Inflammatory macrophage treated with lipopolysaccharide for 1 hour (primary cell): ENCODE results near the gene LITAFD.

Source experiments
- DNase-seq, 2 donors: peaks; one replicate each; pipeline ENCODE4 v3.0.0-alpha.2; 2020 to 2022

The LITAFD gene

DNA sequence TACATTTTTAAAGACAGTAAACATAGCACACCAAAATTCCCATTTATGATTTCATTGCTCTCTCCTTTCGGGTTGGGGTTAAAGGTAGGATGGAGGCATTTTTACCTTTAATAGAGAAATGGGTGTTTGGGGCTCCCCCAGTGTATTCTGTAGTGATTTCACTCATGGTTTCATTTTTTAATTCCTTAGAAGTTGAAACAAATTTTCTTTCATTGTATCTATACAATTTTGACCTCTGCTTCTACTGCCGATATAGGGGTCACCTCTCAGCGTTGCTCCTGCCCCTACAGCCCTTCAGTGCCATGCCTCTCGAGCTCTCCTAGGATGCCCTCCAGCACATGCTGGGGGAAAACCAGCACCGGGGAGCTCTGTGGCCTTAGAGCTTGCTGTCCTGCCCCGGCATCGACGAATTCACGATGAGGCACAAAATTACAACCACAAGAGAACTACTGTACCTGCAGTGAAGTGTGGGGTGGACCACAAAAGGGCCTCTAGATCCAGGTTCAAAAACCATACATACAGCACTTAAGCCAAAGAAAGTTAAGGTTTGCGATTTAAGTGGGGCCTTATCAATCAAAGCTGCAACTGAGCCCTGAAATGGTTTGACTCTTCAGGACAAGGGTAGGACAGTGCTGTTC lies 39.3 kb downstream of the LITAFD start:
- no peak for DNase-seq

DNA sequence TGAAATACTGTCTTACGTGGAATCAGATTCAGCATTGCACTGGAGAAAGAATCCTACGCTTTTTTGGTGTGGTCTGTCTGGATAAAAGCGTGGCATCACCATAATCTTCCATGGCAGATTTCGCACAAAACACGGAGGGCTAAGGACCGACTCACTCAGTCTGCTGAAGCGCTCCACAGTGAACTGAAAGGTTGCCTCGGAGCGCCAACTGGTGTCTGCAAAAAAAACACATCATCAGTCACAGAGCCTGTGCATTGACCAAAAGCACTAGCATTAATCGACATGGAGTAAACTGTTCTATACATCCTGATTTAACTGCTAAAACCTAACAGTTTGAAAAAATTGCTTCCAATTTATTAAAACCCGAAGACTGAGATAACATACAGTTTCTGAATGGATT lies 41.0 kb downstream of the LITAFD start:
- no peak for DNase-seq

DNA sequence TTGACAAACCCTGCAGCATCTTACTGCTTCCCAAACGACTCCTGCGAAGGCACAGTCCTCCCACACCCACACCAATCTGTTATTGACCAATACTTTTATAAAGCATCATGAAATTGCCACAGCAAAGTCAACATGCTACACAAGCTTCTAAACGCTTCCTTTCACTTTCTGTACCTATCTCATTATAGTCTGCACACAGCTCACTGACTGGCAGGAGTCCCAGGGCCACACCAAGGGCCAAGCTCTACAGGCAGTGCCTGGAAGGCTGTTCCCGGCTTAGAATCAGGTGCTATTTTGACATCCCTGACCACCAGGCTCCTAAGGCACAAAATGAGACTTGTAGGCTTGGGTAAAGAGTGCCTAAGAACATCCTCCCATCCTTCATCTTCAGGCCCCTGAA lies 42.1 kb downstream of the LITAFD start:
- peak; percentile 16 to 47 for DNase-seq

- no peak for DNase-seq
These were observed 43.3 kb downstream of the LITAFD start for GRCh38 chr16:8925455-8925854.

GRCh38 chr16:8926827-8927226 lies 44.7 kb downstream of the LITAFD start:
- DNase-seq = no peak

- no peak for DNase-seq
These were observed 46.4 kb downstream of the LITAFD start for GRCh38 chr16:8928467-8928957.

GRCh38 chr16:8929086-8929748 lies 47.1 kb downstream of the LITAFD start:
- no peak for DNase-seq

DNA sequence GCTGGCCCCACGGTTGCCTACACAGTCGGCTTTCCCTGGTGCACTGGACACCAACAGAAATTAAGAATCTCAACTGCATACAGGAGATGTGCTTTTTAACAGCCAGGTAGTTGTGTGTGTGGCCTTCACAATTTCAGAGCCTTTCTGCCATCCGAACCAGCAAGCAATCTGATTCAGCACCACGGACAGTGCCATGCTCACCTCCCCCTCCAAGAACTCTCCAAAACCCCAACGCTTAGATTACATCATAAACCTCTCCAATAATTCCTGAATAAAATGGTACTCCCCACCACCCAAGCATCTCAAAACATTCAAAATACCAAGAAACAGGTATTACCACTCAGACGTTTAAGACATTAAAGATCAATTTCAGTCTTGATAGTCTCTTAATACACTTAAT lies 49.7 kb downstream of the LITAFD start:
- no peak for DNase-seq

GRCh38 chr16:8934601-8935000 lies 52.5 kb downstream of the LITAFD start:
- DNase-seq = no peak
